Activated CD4-positive, alpha-beta T cell treated with anti-CD3 and anti-CD28 coated beads, Interleukin-10, Interleukin-2, amounts not matched to agents 100 ng/mL and 50 ng/mL, durations not matched to agents 16 hours and 8 hours (primary cell): ENCODE results near the gene CASZ1.

Source experiments
- DNase-seq: peaks from one replicate; pipeline ENCODE4 v3.0.0-alpha.2; 2020

The CASZ1 gene

GRCh38 chr1:10682449-10683309, 113.8 kb downstream of the CASZ1 start:
- DNase-seq: no peak

GRCh38 chr1:10682108-10682445, 114.4 kb downstream of the CASZ1 start:
- DNase-seq: no peak

DNA sequence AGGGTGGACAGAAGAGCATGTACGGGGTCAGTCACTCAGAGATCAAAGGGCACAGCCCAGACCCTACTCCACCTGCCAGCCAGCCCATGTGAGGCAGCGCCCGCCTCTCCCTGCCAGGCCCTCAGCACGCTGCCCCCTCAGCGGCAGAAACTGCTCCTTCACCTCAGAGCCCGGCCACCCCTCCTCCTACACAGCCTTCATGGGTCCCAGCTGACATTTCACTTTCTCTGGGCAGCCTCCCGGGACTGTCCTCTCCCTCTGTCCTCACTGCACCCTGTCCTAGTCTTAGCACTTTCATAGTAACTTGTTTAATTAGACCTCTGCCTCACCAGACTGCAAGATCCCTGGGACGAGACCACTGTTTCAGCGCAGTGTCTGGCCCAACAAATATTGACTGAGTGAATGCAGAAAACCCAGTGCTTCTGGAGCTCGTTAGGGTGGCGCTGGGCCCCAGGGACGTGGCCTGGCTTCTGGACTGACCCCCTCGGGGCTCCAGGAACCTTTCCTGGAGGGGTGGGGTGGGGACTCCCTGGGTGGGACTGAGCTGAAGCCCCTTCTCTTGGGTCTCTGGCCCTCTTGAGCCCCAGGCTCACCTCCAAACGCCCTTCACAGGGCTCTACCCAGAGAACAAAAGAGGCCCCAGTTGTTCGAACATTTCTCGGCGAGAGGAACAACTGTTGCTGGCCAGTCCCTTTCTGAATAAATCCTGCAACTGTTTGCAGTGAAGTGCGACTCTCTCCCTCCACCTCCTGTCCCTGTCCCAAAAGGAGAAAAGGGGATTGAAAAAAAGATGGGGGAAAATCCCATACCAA, 114.9 kb downstream of the CASZ1 start:
- DNase-seq: no peak

DNA sequence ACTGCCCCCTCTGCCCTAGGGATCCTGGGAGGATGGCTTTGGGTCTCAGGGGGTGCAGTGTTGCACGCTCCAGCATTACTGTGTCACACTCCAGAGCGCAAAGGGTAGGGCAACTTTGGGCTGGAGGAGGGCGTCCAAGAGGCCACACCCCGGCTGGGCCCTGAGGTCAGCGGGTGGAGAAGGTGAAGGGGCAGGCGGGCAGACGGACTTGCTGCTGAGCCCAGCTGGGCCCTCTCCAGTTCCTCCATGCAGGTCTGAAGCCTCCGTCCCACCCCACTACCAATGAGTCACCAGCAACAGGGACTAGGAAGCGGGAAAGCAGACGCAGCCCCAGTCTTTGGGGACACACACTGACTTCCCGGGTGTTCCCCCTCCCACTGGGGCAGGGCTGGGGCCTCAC, 116.0 kb downstream of the CASZ1 start:
- no peak for DNase-seq

DNA sequence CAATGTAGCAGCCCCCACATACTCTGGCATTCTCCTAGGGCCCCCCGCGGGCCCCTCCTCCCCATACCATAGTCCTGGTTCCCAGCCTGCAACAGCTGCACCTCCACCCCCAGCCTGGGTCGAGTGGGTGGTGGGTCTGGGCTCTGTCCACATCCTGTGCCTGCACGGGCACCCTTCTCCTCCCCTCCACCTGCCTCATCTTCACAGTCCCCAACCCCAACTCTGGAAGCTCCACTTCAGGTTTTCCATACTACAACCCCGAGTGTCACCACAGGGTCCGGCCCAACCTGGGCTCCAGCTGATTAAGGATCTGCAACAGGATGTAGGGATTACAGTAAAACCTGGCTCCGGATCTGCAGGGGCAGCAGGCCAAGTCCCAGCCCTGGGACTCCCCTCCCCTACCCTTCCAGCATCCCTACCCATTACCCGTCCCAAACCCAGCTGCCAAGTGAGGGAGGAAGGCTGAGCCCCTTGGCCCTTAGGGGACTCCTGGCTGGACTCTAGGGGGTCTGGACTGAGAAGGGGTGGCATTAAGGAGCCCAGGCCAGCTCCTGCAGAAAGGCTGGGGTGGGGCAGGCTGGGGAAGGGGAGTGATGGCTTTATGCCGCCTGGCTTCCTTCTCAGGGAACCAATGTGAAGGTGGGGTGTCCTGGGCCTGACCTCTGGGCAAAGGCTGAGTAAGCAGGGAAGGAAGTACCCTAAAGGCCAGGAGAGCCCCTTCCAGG, 116.8 kb downstream of the CASZ1 start:
- peak; percentile 5 for DNase-seq

GRCh38 chr1:10678852-10679251, 117.6 kb downstream of the CASZ1 start:
- DNase-seq: no peak

GRCh38 chr1:10678402-10678801, 118.0 kb downstream of the CASZ1 start:
- DNase-seq: no peak

DNA sequence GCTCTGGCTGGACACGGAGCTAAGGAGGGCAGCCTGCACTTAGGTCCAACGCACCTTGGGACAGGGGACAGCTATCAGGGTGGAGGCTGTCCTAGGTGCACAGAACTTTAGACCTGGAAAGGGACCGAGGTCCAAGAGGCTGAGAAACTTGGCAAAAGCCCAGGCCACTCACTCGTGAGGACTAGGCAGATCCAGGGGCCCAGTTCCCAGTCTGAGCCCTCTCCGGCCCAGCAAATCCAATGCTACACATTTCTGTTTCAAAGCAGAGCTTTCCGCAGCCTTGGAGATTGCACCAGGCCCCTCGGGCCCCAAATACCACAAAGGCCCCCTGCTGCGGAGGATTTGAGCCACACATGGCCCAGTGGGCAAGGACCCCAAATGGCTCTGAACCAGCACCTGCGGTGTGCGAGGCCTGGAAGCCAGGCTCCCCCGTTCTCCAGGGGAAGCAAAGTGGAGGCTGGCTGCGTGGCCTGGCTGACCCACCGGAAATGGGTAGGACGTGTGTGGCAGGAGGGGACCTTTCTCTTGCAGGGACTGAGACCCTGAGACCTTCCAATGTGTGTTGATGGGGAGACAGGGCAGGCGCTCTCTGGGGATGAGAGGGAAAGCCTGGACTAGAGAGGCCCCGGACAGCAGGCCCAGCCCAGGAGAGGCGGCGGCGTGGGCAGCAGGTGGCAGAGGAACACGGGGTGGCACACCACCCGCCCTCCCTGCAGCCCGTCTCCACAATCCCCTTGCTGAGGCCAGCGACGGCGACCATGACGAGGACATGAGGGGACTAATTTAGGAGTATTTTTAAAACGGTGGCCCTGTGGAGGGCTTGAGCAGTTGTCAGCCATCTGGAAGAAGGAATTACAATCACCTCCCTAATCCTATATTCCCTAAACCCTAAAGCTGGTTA, 118.7 kb downstream of the CASZ1 start:
- no peak for DNase-seq

GRCh38 chr1:10676963-10677362, 119.5 kb downstream of the CASZ1 start:
- no peak for DNase-seq

DNA sequence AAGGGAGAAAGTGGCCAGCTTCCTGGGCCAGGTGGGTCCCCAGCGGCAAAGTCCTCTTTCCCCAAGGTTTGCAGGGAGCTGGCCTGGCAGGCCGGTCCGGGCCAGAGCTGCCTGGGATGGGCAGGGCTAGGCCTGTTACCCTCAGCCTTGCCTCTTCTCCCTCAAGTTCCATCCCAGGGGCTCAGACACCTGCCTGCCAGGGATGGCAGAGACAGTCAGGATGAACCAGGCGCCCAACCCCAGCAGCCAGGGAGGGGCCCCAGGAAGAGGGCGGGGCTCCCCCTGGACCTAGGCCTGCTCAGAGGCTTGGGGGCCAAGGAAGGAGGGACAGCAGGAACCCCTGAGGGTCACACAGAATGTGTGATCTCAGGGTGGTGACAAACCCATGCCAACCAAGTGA, 120.6 kb downstream of the CASZ1 start:
- DNase-seq: no peak

- DNase-seq: no peak
Measured at GRCh38 chr1:10674700-10675609, 121.5 kb downstream of the CASZ1 start.

- no peak for DNase-seq
Measured at GRCh38 chr1:10674222-10674621, 122.2 kb downstream of the CASZ1 start.

DNA sequence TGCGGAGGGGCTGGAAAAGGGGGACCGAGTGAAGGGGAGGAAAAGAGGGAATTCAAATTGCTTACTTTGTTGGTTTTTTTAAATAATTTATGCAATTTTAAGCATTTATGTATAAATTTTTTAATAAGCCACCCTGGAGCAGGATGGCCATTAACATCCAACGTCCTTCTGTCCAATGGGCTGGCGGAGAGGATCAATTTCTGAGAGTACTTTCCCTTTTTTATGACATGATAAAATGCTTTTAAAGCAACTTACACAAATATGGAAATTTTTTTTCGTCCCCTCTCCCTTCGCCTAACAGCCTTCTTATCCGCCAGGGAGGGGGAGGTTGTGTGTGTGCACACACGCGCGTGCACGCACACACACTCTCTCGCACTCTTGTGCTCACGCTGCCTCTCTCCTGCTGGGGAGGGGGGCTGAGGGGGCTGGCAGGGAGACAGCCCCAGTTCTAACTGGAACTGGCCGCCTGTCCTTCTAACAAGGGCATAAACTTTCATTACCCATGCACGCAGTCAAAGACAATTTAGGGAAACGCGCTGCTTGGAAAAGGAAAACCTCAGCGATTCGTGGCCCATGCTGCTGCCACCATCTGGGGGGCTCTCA, 123.2 kb downstream of the CASZ1 start:
- no peak for DNase-seq

DNA sequence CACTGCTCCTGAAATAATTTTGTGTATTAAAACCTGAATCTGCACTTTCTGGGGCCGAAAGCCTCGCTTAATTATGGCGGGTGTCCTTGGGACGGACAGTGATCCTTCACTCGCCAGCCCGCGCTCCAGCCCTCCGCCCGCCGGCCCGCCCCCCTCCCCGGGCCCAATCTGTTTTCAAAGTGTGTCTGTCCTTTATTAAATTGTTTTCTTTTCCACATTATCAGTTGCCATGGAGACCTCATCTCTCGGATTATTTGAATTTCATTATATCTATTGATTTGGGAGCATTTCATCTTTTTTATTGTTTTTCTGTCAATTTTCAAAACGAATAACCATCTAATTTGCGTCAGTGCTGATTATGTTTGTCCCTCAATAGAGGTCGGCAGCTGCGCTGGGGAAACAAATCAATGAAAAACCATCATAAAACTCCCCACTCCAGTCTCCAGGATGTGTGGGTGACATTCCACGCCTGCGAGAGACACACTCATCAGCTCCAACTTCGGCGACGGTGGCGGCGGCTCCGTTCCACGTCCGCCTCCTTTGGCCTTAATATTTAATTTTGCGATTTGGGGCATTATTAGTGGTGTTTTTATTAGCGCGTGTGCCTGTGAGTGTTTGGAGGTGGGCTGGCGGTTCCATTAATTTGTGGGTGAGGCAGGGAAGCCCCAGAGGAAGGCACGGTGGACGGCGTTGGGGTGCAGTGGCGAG, 123.9 kb downstream of the CASZ1 start:
- no peak for DNase-seq

GRCh38 chr1:10671622-10672342, 124.7 kb downstream of the CASZ1 start:
- no peak for DNase-seq

- DNase-seq: no peak
Measured at GRCh38 chr1:10671090-10671489, 125.4 kb downstream of the CASZ1 start.

- no peak for DNase-seq
Measured at GRCh38 chr1:10670190-10670589, 126.3 kb downstream of the CASZ1 start.

DNA sequence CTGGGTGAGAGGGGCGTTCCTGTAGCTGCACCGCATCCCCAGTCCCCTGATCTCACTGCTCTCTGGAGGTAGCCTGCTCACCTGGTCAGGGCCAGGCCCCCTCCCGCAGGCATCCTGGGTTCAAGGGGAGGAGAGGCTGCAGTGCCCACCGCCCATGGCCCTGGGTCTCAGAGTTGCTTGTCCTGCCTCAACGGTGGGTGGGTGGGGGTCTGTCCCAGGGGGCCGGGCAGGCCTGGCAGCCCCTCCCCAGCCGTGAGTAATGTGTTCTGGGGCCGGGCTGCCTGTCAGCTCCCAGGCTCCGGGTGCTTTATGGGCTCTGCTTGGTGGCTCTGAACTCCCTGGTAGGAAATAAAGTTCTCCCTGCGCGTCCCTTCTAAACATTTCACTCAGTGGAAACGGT, 126.9 kb downstream of the CASZ1 start:
- DNase-seq: no peak
